HG03025 (cell line): ENCODE results near the gene NPTN.
"Not testable (repeated sequence)": the region's sequence is repeated elsewhere in the genome, so short reads cannot be mapped to it uniquely, and the experiment has no call there.

Source experiments
- ATAC-seq: cut with Tn5 transposase; IDR thresholded peaks from one replicate; pipeline ENCODE4 v1.9.1; 2021; ENCODE audit warnings: mild to moderate bottlenecking, moderate library complexity; ENCODE audit not compliant: unreplicated experiment, low FRiP score

Gene NPTN

DNA sequence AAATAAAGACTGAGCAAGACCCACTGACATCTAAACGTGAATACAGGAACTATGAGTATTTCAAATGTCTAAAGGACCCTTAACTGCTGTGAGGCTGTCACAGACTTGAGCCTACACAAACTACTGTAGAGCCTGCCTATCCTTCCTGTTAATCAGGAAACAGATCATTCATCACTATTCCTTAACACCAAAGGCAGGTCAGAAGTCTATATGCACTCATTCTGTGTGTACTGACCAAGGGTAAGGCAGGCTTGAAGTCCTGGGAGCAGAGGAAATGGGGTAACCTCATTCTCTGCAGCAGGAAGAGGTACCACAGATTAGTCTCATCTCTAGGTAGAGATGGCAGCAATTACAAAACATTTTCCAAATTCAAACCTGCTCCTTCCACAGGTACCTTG lies 30.7 kb downstream of the NPTN start:
- ATAC-seq, result no peak

DNA sequence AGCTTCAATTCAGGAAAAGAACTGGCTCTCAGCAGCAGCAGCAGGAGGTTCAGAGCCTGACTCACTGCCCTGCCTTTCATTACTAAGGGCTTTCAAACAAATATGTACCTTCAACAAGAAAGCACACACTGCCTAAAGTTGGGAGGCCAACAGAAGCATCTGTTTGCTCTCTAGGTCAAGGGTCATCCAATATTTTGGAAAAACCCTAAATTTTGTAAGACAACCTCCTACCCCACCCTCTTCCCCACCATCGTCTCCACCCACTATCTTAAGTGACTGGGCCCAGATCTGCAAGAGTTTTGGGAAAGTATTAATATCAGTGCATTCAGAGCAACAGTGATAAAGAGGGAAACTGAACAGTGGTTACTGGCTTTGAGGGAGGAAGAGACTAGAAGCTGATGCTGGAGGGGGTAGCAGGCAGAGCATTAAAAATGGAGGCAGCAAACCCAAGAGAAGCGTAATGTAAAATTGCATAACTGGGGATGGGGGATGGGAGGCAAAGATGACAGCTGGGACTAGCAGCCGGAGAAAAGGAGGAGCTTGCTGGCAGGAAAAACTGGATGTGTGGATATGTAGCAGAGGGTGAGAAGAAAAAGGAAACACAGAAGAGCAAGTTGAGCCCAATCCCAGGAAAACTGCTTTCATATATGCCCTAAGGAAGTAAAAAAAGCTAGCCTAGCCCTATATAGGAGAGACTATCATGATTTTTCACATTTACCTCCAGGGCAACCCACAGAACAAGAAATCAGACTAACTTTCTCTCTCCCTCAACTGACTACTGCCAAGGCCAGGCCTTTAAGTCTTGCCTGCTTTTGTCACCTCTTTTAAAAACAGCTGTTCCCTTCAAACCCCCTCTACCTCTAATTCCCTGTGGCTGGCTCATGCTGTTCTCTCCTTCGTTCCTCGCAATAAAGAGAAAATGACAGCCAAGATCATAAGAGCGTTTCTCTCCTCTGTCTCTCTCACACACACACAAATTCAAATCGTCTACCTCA lies 31.4 kb downstream of the NPTN start:
- ATAC-seq, result no peak

DNA sequence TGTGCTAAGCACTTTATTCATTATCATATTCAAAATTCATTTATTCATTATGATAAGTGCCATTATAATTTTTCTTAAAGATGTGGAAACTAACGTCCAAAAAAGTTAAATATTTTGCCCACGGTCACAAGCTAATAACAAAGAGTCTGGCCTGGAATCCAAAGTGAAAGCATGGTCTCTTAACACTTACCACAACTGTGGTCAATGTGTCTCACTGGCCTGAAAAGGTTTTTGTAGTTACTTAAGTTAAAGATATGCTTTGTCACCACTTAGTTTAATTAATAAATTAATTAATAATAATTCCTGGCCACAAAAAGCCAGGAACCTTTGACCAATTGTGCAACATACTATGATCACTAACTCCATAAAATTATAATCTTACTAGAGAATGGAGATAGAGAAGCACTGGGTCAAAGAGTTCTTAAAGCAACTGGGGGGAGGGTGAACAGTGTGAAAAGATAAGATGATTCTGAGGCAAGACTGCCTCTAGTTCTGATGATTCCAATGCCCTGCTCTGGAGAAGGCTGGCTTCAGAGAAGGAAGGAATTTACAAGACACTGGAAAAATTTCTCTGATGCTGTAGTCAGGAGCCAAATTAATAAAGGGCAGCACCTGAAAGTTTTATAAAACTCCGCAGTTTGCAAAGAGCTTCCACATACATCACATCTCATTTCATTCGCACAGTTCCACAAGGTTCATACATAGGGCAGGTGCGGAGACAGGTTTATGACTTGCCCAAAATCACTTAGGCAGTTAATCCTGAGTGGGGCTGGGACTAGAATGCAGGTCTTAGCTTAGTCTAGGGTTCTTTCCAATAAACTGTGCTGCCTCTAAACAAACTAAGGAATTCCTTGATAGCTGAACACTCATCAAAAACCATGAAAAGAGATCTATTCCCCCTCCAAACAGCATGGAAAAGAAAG lies 32.5 kb downstream of the NPTN start:
- no peak for ATAC-seq

DNA sequence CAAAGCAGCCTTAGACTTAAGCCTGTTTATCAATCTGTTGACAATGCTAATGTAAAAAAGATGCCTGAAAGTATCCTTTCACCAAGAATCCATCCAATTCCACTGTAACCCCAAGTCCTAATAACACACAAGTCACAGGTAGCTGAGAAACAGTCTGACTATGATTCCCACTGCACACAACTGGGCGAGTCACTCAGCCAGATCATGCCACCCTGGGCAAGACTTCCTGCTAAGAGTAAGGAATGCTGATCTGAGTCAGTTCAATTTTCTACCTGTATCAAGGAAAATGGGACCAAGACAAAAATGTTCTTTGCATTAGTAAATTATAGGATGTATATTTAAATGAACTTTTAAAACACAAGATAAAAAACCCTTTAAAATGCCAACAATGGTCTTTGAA lies 33.3 kb downstream of the NPTN start:
- ATAC-seq, result no peak

DNA sequence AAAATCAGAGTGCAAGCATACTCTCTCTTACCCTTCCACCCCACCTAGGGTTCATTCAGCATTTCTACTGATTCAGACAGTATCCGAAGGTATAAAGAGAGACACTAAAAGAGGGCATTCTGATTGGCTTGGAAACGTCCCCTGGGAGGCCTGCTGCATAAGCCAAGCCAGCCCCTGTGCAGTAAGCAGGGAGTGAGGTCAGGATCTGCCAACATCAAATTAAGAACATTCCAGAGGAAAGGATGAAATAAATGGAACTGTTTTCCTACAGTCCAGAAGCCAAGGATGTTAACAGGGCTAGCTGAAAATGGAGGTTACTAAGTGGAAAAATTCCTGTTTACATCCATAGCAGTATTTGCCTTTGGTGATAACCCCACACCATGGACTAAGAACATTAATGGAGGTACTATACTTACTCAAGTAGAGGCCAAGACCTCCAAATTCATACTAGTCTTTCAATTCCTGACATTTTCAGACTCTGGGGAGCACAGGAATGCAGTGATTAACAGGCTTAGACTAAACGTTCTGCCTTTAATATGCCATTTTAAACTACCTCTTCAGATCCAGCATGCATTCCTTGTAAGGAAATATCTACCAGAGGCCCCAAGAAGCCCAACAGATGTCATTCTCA lies 34.5 kb downstream of the NPTN start:
- no peak for ATAC-seq

DNA sequence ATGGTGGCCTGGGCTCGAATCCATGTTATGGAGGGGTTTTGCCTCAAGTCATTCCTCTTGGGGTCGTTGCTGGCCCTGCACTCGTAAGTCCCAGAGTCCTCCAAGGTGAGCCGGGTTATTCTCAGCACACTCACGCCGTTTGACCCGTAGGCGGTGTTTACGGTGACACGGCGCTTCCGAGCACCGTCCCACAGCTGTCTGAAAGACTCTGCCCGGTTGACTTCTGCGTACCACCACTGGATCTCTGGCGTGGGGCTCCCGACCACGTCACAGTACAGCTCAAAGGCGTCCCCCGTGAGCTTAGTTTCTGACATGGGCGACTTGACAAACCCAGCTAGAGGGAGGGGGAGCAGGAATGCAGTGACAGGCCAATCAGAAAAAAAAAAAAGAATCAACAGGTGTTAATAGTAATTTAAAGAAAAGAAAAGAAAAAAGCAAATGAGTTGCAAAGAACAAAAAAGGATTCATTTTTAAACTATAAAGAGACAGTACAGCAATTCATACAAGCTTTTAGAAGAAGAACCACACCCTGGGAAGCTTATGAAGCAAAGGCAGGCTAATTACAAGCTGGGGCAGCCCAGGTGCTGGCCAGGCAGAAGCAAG lies 36.1 kb downstream of the NPTN start:
- no peak for ATAC-seq

DNA sequence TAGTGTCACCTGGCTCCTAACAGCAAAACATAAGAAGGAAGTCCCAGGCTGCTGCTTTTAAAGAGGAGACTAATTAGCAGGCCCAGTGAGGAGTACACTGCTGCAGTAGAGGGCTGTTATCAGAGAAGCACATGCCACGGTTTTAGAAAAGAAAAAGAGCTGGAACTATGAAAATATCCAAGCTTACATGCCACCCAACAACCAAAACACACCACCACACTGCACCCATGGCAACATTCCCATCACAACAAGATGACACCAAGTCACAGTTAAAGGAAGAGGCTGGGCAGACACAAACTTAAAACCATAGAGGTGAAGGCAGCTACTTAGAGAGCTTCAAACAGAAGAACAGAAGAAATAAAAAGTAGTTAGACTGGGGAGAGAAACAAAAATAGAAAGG lies 37.0 kb downstream of the NPTN start:
- ATAC-seq, result no peak

DNA sequence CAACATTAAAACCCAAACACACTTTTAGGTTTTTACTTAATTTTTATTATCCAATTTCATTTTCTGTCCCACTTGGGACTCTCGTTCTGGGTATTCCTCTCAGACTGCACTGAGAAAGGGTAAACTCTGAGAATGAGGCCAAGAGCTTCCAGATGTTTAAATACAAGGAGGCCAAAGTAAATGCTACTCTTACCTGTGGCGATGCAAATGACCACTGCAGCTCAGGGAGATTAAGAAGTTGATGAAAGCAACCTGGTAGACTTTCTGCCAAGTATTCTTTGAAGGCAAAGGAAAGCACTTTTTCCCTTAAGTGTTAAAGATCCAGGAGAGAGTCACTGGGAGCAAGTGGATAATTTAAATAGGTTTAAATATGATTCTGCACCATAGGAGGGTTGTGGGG lies 39.1 kb downstream of the NPTN start:
- no peak for ATAC-seq

DNA sequence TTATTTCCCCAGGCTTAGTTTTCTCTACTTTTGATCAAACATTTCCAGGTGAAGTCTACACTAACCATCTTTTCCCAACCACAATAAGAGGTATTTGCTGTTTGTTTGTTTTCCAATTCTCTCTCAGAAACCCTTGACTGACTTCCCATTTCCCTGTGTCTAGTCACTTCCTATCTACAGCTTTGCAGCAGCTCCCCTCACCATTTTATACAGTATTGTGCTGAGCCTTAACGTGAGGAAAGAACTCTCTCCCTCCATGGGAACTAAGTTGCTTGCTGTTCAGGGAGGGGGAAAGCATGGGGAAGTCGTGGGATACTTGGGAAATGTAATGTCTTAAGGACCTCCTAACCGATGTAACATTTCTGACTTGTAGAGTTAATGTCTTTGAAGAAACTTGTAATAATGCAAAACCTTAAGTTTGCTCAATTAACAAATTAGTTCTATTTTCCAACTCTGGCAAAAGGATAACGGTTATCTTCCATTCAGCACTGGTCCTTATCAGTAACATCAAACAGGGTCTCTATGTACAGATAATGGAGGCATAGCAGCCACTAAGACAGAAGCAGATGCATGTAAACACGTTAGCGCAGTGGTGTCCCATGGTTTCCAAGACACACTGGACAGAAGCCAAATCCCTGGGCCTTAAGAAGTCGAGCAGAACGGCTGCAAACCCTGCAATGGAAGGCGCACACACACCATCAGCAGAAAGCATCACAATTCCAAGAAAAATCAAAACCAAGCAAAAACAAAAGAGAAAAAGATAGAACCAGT lies 39.7 kb downstream of the NPTN start:
- ATAC-seq, result no peak

DNA sequence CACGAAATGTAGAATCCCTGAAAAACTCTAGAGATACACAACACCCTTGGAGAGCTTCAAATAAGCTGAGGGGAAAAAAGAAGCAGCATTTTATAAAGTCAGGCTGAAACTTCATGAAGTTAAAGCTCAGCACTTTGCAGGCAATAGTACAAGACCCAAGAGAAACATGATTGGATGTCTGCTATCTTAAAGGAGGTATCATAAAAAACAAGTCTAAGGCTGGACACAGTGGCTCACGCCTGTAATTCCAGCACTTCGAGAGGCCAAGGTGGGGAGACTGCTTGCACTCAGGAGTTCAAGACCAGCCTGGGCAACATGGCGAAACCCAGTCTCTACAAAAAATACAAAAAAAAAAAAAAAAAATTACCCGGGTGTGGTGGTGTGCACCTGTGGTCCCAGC lies 42.9 kb downstream of the NPTN start:
- no peak for ATAC-seq

DNA sequence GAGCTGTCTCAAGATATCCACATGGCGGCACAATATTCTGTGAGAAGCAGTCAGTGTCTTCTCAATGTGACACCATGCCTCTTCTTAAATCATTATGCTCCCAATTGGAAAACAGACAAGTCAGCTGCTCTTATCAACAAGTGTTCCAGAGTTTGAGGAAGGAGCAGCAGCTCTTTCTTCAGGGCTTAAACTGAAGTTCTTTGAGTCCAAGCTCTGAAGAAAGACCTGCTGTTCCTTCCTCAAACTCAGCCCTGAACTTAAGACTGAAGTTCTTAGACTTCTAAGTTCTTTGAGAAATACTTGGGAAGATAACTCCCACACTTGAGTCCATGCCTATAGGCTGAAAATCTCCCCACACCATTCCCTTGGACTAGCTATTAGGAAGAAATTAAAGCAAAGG lies 43.4 kb downstream of the NPTN start:
- no peak for ATAC-seq

DNA sequence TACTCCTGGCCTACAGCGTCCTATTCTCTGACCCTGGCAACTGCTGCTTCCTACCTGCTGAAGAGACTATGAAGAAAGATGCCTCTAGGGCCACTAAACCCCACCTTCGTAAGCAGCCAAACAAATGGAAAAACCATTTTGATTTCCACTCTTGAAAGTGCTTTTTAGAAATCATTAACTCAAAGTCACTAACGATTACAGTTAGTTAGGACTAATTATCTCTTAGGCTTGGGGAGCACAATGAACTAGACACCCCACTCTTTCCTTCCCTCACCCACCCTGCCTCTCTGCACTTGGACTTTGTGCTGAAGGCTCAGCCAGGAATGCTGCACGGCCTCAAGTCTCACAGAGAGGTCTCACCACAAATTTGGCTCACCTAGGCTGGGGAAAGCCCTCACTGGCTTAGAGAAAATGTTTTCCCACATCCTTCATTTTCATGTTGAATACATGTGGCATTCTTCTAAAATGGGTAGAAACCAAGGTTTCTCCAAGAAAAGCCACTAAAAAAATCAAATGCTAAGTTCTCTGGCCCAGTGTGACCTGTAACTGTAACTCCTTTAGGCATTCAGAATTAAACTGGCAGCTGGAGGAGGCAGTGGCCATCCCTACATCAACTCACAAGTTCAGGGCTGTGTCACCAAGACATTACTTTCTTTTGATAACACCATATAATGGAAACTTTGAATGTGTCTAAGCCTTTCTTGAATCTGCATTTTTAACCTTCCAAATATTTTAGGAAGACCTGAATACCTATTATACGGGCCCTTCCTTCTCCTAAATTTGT lies 47.1 kb downstream of the NPTN start:
- ATAC-seq, result no peak

DNA sequence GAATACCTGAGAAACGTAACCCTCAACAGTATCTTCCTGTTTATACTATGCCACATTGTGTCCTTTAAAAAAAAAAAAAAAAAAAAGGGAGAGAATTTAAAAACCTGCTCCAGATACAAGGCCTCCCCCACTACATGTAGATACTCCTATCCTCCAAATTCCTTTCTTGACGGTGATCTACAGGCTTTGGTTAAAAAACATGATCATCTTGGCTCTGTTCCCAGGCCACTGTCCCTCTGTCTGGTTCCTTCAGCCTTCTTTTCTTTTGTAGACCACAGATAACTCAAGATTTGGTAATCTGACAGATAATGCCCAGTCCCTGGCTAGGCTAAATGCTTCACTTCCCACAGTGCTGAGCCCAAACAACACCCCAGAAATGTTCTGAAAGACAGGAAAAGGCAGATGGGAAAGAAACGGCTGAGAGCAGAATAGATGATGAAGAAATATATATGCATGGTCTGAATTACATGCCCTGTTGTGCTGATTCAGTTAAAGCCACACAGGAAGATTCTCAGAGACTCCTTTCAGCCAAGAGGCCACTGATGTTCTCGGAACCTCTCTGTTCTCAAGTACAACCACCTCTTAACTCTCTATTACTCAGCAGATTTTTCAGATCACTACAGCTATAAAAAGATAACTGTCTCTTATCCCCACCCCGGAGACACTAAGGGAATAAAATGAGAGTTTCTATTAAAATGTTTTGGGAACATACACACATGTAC lies 48.3 kb downstream of the NPTN start:
- no peak for ATAC-seq

DNA sequence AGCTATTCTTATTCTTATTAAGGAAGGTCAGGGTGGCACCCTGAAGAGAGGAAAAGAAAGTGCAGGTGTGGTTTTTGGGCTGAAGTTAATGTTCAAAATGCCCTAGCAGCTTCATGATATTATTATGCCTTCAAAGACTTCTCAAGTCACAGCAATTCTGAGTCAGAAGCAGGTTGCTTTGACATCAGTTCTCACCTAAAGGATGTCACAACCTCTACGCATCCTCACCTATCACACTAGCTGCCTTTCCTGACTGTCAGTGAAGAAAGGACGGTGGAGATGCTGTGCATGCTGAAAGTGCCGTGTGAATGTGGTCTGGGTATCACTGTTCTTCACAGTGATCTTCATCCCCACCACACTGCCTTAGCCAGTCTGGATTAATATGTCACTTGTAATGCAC lies 49.6 kb downstream of the NPTN start:
- ATAC-seq, result no peak

DNA sequence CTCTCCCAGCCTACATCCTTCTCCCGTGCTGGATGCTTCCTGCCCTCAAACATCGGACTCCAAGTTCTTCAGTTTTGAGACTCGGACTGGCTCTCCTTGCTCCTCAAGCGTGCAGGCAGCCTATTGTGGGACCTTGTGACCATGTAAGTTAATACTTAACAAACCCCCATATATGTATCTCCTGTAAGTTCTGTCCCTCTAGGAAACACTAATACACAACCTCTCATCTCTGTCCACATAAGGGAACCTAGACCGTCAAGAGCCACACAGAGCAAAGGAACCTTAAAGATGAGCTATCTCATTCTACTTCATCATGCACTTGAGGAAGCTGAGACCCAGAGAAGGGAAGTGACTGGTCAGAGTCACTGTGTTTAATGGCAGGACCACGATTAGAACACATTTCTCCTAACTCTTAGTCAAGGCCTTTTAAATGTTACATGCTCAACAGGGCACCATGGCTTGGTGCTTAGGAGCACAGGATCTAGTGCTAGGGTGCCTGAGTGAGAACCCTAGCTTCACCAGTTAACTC lies 50.3 kb downstream of the NPTN start:
- no peak for ATAC-seq

DNA sequence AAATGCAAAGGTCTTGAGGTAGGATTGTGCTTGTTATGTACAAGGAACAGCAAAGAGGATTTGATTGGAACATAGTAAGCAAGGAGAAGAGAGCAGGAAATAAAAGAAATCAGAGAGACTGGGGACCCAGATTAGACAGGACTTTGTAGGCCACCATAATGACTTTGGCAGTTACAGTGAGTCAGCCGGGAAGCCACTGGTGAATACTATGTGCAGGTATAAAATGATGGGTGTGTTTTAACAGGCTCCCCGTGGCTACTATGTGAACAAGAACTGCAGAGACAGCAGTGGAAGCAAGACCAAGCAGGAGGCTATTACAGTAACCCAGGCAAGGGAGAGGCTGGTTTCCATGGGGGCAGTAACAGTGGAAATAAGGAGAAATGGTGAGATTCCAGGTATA lies 55.2 kb downstream of the NPTN start:
- ATAC-seq, result no peak

DNA sequence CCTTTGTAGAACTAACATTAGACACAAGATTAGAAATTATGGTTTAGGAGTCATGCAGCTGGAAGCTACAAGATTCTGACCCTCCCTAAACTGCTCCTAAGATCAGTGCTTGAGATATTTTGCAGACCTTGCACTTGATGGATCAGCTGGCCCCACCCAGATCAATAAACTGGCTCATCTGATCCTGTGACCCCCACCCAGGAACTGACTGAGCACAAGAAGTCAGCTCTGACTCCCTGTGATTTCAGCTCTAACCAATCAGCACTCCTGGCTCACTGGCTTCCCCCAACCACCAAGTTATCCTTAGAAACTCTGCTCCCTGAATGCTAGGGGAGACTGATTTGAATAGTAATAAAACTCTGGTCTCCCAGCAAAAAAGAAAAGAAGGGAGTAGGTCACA lies 55.6 kb downstream of the NPTN start:
- not testable (repeated sequence) for ATAC-seq

DNA sequence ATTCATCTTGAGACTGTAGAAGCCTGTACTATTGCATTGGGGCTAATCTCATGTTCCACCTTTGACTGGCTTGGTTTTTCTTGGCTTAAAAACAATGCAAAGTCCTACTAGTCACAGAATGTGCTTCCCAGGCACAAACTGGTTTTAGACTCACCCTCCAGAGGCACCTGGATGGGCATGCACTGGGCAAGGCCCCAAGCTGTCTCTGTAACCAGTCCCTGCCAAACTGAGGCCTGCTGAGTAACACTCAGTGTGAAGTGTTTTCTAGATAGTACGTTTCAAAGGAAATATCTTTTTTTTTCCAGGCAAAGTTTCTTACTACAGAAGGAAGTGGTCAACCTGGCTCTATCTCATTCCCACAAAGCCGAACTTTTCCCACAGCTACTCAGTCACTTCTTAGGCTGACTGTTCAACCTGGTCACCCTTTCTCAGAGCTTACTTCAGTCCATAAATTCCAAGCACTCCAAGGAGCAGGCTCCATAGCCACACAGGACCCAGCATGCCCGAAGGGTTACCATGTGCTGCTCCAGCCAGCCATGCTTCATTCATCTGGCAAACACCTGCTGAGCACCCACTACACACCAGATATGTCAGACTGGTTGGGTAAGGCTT lies 57.4 kb downstream of the NPTN start:
- no peak for ATAC-seq
